Activated naive CD8-positive, alpha-beta T cell treated with anti-CD3 and anti-CD28 coated beads for 36 hours (primary cell): Measurements from ENCODE around the gene MPV17L2. TPM values are rescaled to one million over a fixed set of nuclear protein-coding genes. Genes with fewer than 3 reads are reported as not detected.
"Not testable (repeated sequence)": the region's sequence is repeated elsewhere in the genome, so short reads cannot be mapped to it uniquely, and the experiment has no call there.

ENCODE experiments used
- DNase-seq: peaks from one replicate; pipeline ENCODE4 v3.0.0; 2021
- H3K27ac Mint-ChIP-seq: one replicate; pipeline ENCODE4 v1.8.0; 2022; ENCODE audit warnings: mild to moderate bottlenecking, moderate library complexity, mixed read lengths
- H3K27me3 Mint-ChIP-seq: one replicate; pipeline ENCODE4 v1.8.0; 2022; ENCODE audit warnings: mild to moderate bottlenecking, mixed read lengths
- H3K36me3 Mint-ChIP-seq: one replicate; pipeline ENCODE4 v1.8.0; 2021; ENCODE audit warnings: mild to moderate bottlenecking, mixed read lengths
- H3K4me1 Mint-ChIP-seq: one replicate; pipeline ENCODE4 v1.8.0; 2021; ENCODE audit warnings: mixed read lengths
- H3K4me3 Mint-ChIP-seq: one replicate; pipeline ENCODE4 v1.8.0; 2022; ENCODE audit warnings: mild to moderate bottlenecking, moderate library complexity, mixed read lengths
- H3K9me3 Mint-ChIP-seq: one replicate; pipeline ENCODE4 v1.8.0; 2022; ENCODE audit warnings: mixed read lengths
- total RNA-seq, 2 experiments: library from RNA; stranded (reverse); gene quantifications; one replicate each; pipeline ENCODE4 v1.2.3, GENCODE V29; 2021

MPV17L2 gene
- total RNA-seq, 2 experiments from 2014 or later, result 15.2 to 16.7 TPM

GRCh38 chr19:18156841-18157464, 36.1 kb upstream of the MPV17L2 start:
- H3K9me3 Mint-ChIP-seq, result no peaks in the 10 kb centered on the region
- H3K27me3 Mint-ChIP-seq, result no peaks in the 10 kb centered on the region
- peaks cover 20% of the 10 kb centered on the region for H3K4me1 Mint-ChIP-seq
- DNase-seq, result no peak
- peaks cover 7% of the 10 kb centered on the region for H3K36me3 Mint-ChIP-seq
- no peak overlapping the region for H3K4me3 Mint-ChIP-seq
- H3K27ac Mint-ChIP-seq, result no peak overlapping the region

- Mint-ChIP-seq H3K27me3 (no peaks in the 10 kb centered on the region), H3K27ac (no peak overlapping the region), H3K9me3 (no peaks in the 10 kb centered on the region), H3K4me1 (peaks cover 18% of the 10 kb centered on the region), H3K4me3 (no peak overlapping the region), H3K36me3 (peaks cover 7% of the 10 kb centered on the region)
- no peak for DNase-seq
Measured at GRCh38 chr19:18157465-18158063, 35.5 kb upstream of the MPV17L2 start.

GRCh38 chr19:18158467-18158866, 34.6 kb upstream of the MPV17L2 start:
- H3K4me1 Mint-ChIP-seq, result peaks cover 18% of the 10 kb centered on the region

GRCh38 chr19:18159059-18159616, 33.9 kb upstream of the MPV17L2 start:
- H3K4me3 Mint-ChIP-seq, H3K27ac Mint-ChIP-seq, DNase-seq, H3K27me3 Mint-ChIP-seq, H3K9me3 Mint-ChIP-seq: not testable (repeated sequence)
- Mint-ChIP-seq H3K36me3 (peaks cover 12% of the 10 kb centered on the region), H3K4me1 (peaks cover 15% of the 10 kb centered on the region)

More at GRCh38 chr19:18158467-18158866, 34.6 kb upstream of the MPV17L2 start:
- peaks cover 10% of the 10 kb centered on the region for H3K36me3 Mint-ChIP-seq
- H3K4me3 Mint-ChIP-seq, result no peak overlapping the region
- H3K9me3 Mint-ChIP-seq, result no peaks in the 10 kb centered on the region
- DNase-seq, result no peak
- H3K27ac Mint-ChIP-seq, result no peak overlapping the region
- no peaks in the 10 kb centered on the region for H3K27me3 Mint-ChIP-seq

- Mint-ChIP-seq H3K4me1 (peaks cover 10% of the 10 kb centered on the region), H3K27ac (no peak overlapping the region), H3K9me3 (no peaks in the 10 kb centered on the region), H3K36me3 (peaks cover 12% of the 10 kb centered on the region), H3K27me3 (no peaks in the 10 kb centered on the region), H3K4me3 (no peak overlapping the region)
- no peak for DNase-seq
Measured at GRCh38 chr19:18159810-18160209, 33.2 kb upstream of the MPV17L2 start.

GRCh38 chr19:18160493-18160970, 32.5 kb upstream of the MPV17L2 start:
- no peak for DNase-seq
- H3K27me3 Mint-ChIP-seq, result no peaks in the 10 kb centered on the region
- H3K27ac Mint-ChIP-seq, result peak overlapping the region; percentile 77
- peaks cover 11% of the 10 kb centered on the region for H3K36me3 Mint-ChIP-seq
- H3K4me3 Mint-ChIP-seq, result peak overlapping the region; percentile 78
- H3K9me3 Mint-ChIP-seq, result no peaks in the 10 kb centered on the region
- H3K4me1 Mint-ChIP-seq, result peaks cover 10% of the 10 kb centered on the region

GRCh38 chr19:18160971-18161635, 31.9 kb upstream of the MPV17L2 start:
- H3K4me3 Mint-ChIP-seq, result peak overlapping the region; percentile 78
- peaks cover 10% of the 10 kb centered on the region for H3K4me1 Mint-ChIP-seq
- H3K27me3 Mint-ChIP-seq, result no peaks in the 10 kb centered on the region
- peak; percentile 88 for DNase-seq
- H3K27ac Mint-ChIP-seq, result peak overlapping the region; percentile 77
- H3K36me3 Mint-ChIP-seq, result peaks cover 16% of the 10 kb centered on the region
- H3K9me3 Mint-ChIP-seq, result no peaks in the 10 kb centered on the region

GRCh38 chr19:18161636-18162002, 31.4 kb upstream of the MPV17L2 start:
- peaks cover 10% of the 10 kb centered on the region for H3K4me1 Mint-ChIP-seq
- H3K27me3 Mint-ChIP-seq, result no peaks in the 10 kb centered on the region
- H3K36me3 Mint-ChIP-seq, result peaks cover 19% of the 10 kb centered on the region
- no peaks in the 10 kb centered on the region for H3K9me3 Mint-ChIP-seq
- peak overlapping the region; percentile 16 for H3K27ac Mint-ChIP-seq
- H3K4me3 Mint-ChIP-seq, result peak overlapping the region; percentile 40
- DNase-seq, result no peak

- Mint-ChIP-seq H3K27me3 (no peaks in the 10 kb centered on the region), H3K4me3 (no peak overlapping the region), H3K36me3 (peaks cover 24% of the 10 kb centered on the region), H3K4me1 (peaks cover 10% of the 10 kb centered on the region), H3K27ac (no peak overlapping the region), H3K9me3 (no peaks in the 10 kb centered on the region)
- no peak for DNase-seq
Measured at GRCh38 chr19:18164072-18164471, 28.9 kb upstream of the MPV17L2 start.

- no peak for DNase-seq
- Mint-ChIP-seq H3K27me3 (no peaks in the 10 kb centered on the region), H3K4me1 (peaks cover 3% of the 10 kb centered on the region), H3K27ac (no peak overlapping the region), H3K36me3 (peaks cover 22% of the 10 kb centered on the region), H3K9me3 (no peaks in the 10 kb centered on the region), H3K4me3 (no peak overlapping the region)
Measured at GRCh38 chr19:18165794-18166544, 27.0 kb upstream of the MPV17L2 start.

- H3K27ac Mint-ChIP-seq, result no peak overlapping the region
Measured at GRCh38 chr19:18167011-18167410, 26.0 kb upstream of the MPV17L2 start.

GRCh38 chr19:18167975-18168645, 24.9 kb upstream of the MPV17L2 start:
- peaks cover 6% of the 10 kb centered on the region for H3K4me1 Mint-ChIP-seq
- H3K4me3 Mint-ChIP-seq, result no peak overlapping the region
- DNase-seq, result peak; percentile 71
- peaks cover 28% of the 10 kb centered on the region for H3K36me3 Mint-ChIP-seq
- no peak overlapping the region for H3K27ac Mint-ChIP-seq
- no peaks in the 10 kb centered on the region for H3K27me3 Mint-ChIP-seq
- H3K9me3 Mint-ChIP-seq, result no peaks in the 10 kb centered on the region

More at GRCh38 chr19:18167011-18167410, 26.0 kb upstream of the MPV17L2 start:
- DNase-seq, result no peak
- Mint-ChIP-seq H3K4me3 (no peak overlapping the region), H3K27me3 (no peaks in the 10 kb centered on the region), H3K36me3 (peaks cover 28% of the 10 kb centered on the region), H3K4me1 (no peaks in the 10 kb centered on the region), H3K9me3 (no peaks in the 10 kb centered on the region)

- peaks cover 9% of the 10 kb centered on the region for H3K4me1 Mint-ChIP-seq
Measured at GRCh38 chr19:18168673-18169381, 24.2 kb upstream of the MPV17L2 start.

More at GRCh38 chr19:18168673-18169381, 24.2 kb upstream of the MPV17L2 start:
- H3K4me3 Mint-ChIP-seq, result no peak overlapping the region
- peaks cover 24% of the 10 kb centered on the region for H3K36me3 Mint-ChIP-seq
- no peak for DNase-seq
- H3K9me3 Mint-ChIP-seq, result no peaks in the 10 kb centered on the region
- no peaks in the 10 kb centered on the region for H3K27me3 Mint-ChIP-seq
- H3K27ac Mint-ChIP-seq, result no peak overlapping the region
